HepG2 (cell line): ENCODE results near the gene DPYSL3. TPM values are rescaled to one million over a fixed set of nuclear protein-coding genes. Genes with fewer than 3 reads are reported as not detected.

Experiments
- ATAC-seq: fragments of 200-7000 bp; cut with Tn5 transposase; 3 replicates; pipeline ENCODE4 v1.9.1; 2020; ENCODE audit warnings: mild to moderate bottlenecking, moderate library complexity
- BruUV-seq: library from RNA; stranded (reverse); fragments of 400-500 nt; replicated peaks from 2 replicates; lab custom pipeline; 2021; lab: Mats Ljungman, UMichigan
- CTCF ChIA-PET: fragments of 300-600 bp; formaldehyde crosslinking; extraction: SDS; loops from one replicate; lab custom pipeline; 2021; ENCODE audit warnings: low total read pairs, inconsistent platforms, low intra/inter-chr PET ratio; lab: Yijun Ruan, JAX
- POLR2A ChIA-PET: fragments of 350-600 bp; sonication (Branson Sonifier 250); formaldehyde crosslinking; loops from one replicate; lab custom pipeline; 2020; ENCODE audit warnings: antibody characterized with exemption, inconsistent platforms; lab: Yijun Ruan, JAX
- DNase-seq: peaks from one replicate; pipeline ENCODE4 v3.0.0-alpha.2; 2015; ENCODE audit warnings: low spot score
- FAIRE-seq: peaks from 3 replicates; lab custom pipeline; 2011; peaks lifted over from hg19 to GRCh38; lab: Jason Lieb, UNC
- H2AFZ ChIP-seq: one replicate; pipeline ENCODE4 v1.6.1; 2011; ENCODE audit warnings: low read length, inconsistent platforms
- H3K27ac ChIP-seq: fragments of 300-600 bp; 3 replicates; pipeline ENCODE4 v1.8.0; 2011; ENCODE audit warnings: mixed run types, mild to moderate bottlenecking, mixed read lengths, low read length, inconsistent platforms; ENCODE audit not compliant: insufficient read depth; ENCODE audit errors: extremely low read length
- H3K27me3 ChIP-seq, 2 experiments: fragments of 200-600 bp in 1 of 2; 2 replicates in 1 of 2; 3 replicates in 1 of 2; pipeline versions ENCODE4 v1.6.0 to v1.8.0; 2011; ENCODE audit warnings: low read length in 2 of 2, mild to moderate bottlenecking in 2 of 2, moderate library complexity in 2 of 2, inconsistent platforms in 1 of 2; ENCODE audit not compliant: insufficient read depth in 2 of 2, control insufficient read depth in 1 of 2
- H3K36me3 ChIP-seq, 2 experiments: fragments of 200-600 bp in 1 of 2; replicated peaks in 1 of 2; 2 replicates in 1 of 2; 3 replicates in 1 of 2; pipeline versions ENCODE4 v1.5.1 to v1.8.0; 2011; ENCODE audit warnings: low read length in 2 of 2, inconsistent platforms in 1 of 2; ENCODE audit not compliant: insufficient read depth in 2 of 2, control insufficient read depth in 1 of 2
- H3K4me1 ChIP-seq: 2 replicates; pipeline ENCODE4 v1.5.1; 2012; ENCODE audit warnings: low read length, inconsistent platforms; ENCODE audit not compliant: insufficient read depth
- H3K4me2 ChIP-seq: 2 replicates; pipeline ENCODE4 v1.6.0; 2011; ENCODE audit warnings: low read depth, low read length, inconsistent platforms
- H3K4me3 ChIP-seq, 3 experiments: fragments of 200-600 bp in 1 of 3; sonication (generic), shearing (Covaris generic) in 1 of 3; replicated peaks in 1 of 3; 2 replicates each; pipeline ENCODE4 v1.5.1; 2011 to 2016; ENCODE audit warnings: low read length in 3 of 3, inconsistent platforms in 2 of 3, low read depth in 2 of 3, mild to moderate bottlenecking in 2 of 3, control low read depth in 1 of 3, mixed read lengths in 1 of 3; ENCODE audit not compliant: insufficient read depth in 1 of 3
- H3K79me2 ChIP-seq: one replicate; pipeline ENCODE4 v1.6.1; 2011; ENCODE audit warnings: low read length, inconsistent platforms; ENCODE audit not compliant: insufficient read depth
- H3K9ac ChIP-seq: 2 replicates; pipeline ENCODE4 v1.6.0; 2011; ENCODE audit warnings: mild to moderate bottlenecking, low read depth, low read length, inconsistent platforms; ENCODE audit not compliant: insufficient read depth
- H3K9me3 ChIP-seq: 2 replicates; pipeline ENCODE4 v1.5.1; 2012; ENCODE audit warnings: mild to moderate bottlenecking, low read length
- H4K20me1 ChIP-seq: 2 replicates; pipeline ENCODE4 v1.6.0; 2011; ENCODE audit warnings: inconsistent platforms, mild to moderate bottlenecking, low read length, moderate library complexity; ENCODE audit not compliant: insufficient read depth
- MTF2 ChIP-seq: sonication (generic); formaldehyde crosslinking; IDR thresholded peaks from 2 replicates; pipeline ENCODE4 v1.5.0; 2020; ENCODE audit warnings: missing genetic modification reagents, borderline replicate concordance
- RBAK ChIP-seq: sonication (generic); formaldehyde crosslinking; IDR thresholded peaks from 2 replicates; pipeline ENCODE4 v1.5.1; 2020; ENCODE audit warnings: mild to moderate bottlenecking, missing genetic modification reagents
- ZFP82 ChIP-seq: sonication (generic); formaldehyde crosslinking; IDR thresholded peaks from 2 replicates; pipeline ENCODE4 v1.5.1; 2020; ENCODE audit warnings: mild to moderate bottlenecking, missing genetic modification reagents, borderline replicate concordance
- ZNF160 ChIP-seq: sonication (generic); formaldehyde crosslinking; IDR thresholded peaks from 2 replicates; pipeline ENCODE4 v1.8.0; 2022; ENCODE audit warnings: mild to moderate bottlenecking, inconsistent platforms, missing genetic modification reagents
- ZNF274 ChIP-seq: sonication (generic); formaldehyde crosslinking; IDR thresholded peaks from 2 replicates; pipeline ENCODE4 v1.5.1; 2020; ENCODE audit warnings: mild to moderate bottlenecking, missing genetic modification reagents
- ZNF350 ChIP-seq: sonication (generic); formaldehyde crosslinking; IDR thresholded peaks from 2 replicates; pipeline ENCODE4 v1.4.0; 2020; ENCODE audit warnings: mild to moderate bottlenecking, low read depth, missing genetic modification reagents, borderline replicate concordance
- ZNF569 ChIP-seq: sonication (generic); formaldehyde crosslinking; IDR thresholded peaks from 2 replicates; pipeline ENCODE4 v1.5.0; 2020; ENCODE audit warnings: mild to moderate bottlenecking, missing genetic modification reagents, moderate library complexity, borderline replicate concordance
- ZNF652 ChIP-seq: IDR thresholded peaks from 2 replicates; pipeline ENCODE4 v1.6.1; 2016; ENCODE audit warnings: low read depth, borderline replicate concordance
- ZNF83 ChIP-seq: sonication (generic); formaldehyde crosslinking; IDR thresholded peaks from 2 replicates; pipeline ENCODE4 v1.4.0; 2020; ENCODE audit warnings: missing genetic modification reagents, mild to moderate bottlenecking, borderline replicate concordance
- WGBS: methylation state at CpG from one replicate; pipeline ENCODE4 v1.1.6; 2017; ENCODE audit warnings: low lambda C conversion rate; 5-methylcytosine and 5-hydroxymethylcytosine counted together
- in situ Hi-C: cut with HindIII; loops from 2 replicates; pipeline ENCODE4 v1.10.0; 2017; ENCODE audit warnings: low pct_unique_long_range_greater_than_20kb; ENCODE audit not compliant: extremely low pct_ligation_motif_present
- intact Hi-C: fragments of 100-400 bp; cut with micrococcal nuclease; formaldehyde crosslinking; loops from one replicate; pipeline ENCODE4 v1.10.0; 2022; ENCODE audit not compliant: unreplicated experiment
- polyA plus RNA-seq, 8 experiments: library from polyadenylated mRNA; depleted of rRNA in 3 of 8; stranded (reverse) in 7 of 8; unstranded in 1 of 8; fragments of >200 nt; fragmentation: Illumina TruSeq in 4 of 8; extraction: Trizol in 4 of 8; gene quantifications; 2 replicates each; pipeline versions ENCODE4 v1.2.1 to v1.2.3, GENCODE V29; 2011 to 2016; ENCODE audit warnings: low read depth in 4 of 8, missing spikeins in 1 of 8, mixed read lengths in 1 of 8; ENCODE audit not compliant: insufficient read depth in 1 of 8
- total RNA-seq, 5 experiments: library from RNA; depleted of rRNA; stranded (reverse); fragments of >200 nt; fragmentation: Illumina TruSeq; extraction: Trizol; gene quantifications; 2 replicates each; pipeline ENCODE4 v1.2.3, GENCODE V29; 2016; ENCODE audit warnings: low read depth in 1 of 5
- TF ChIP-seq, protein P1 (sequence below): sonication (generic); formaldehyde crosslinking; IDR thresholded peaks from 2 replicates; pipeline ENCODE4 v1.5.0; 2020; ENCODE audit warnings: mild to moderate bottlenecking, missing genetic modification reagents, moderate library complexity

The DPYSL3 gene
- total and polyA plus RNA-seq, 2 of the 13 experiments (the other 11 are each of a cell fraction or from before 2014, with no cell fraction given), result 0.08 to 0.15 TPM

DNA sequence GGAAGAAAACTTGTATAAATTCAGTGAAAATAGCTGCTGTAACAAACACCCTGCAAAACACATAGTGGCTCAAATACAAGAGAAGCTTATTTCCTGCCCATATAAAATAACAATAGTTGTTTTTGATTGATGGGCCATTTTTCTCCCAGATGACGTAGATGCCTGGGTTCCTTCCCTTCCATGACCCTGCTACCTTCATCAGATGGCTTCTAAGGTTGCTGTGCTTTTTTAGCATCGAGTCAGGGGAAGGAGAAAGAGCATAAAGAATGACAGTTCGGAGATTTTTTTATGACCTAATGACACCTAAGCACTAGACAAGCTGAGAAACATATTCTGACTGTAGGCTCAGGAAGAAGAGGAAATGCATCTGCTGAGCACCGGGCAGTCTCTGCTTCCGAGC lies 34.7 kb upstream of the DPYSL3 start (continued):
- TF ChIP-seq, protein P1, sequence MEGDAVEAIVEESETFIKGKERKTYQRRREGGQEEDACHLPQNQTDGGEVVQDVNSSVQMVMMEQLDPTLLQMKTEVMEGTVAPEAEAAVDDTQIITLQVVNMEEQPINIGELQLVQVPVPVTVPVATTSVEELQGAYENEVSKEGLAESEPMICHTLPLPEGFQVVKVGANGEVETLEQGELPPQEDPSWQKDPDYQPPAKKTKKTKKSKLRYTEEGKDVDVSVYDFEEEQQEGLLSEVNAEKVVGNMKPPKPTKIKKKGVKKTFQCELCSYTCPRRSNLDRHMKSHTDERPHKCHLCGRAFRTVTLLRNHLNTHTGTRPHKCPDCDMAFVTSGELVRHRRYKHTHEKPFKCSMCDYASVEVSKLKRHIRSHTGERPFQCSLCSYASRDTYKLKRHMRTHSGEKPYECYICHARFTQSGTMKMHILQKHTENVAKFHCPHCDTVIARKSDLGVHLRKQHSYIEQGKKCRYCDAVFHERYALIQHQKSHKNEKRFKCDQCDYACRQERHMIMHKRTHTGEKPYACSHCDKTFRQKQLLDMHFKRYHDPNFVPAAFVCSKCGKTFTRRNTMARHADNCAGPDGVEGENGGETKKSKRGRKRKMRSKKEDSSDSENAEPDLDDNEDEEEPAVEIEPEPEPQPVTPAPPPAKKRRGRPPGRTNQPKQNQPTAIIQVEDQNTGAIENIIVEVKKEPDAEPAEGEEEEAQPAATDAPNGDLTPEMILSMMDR, result no peak
- TF ChIP-seq ZNF160 (CRISPR knock-in tag) (no peak), ZNF569 (CRISPR knock-in tag) (no peak)

GRCh38 chr5:147539053-147539452 lies 29.2 kb upstream of the DPYSL3 start:
- Histone ChIP-seq H4K20me1 (no peaks in the 10 kb centered on the region), H3K79me2 (no peaks in the 10 kb centered on the region), H3K27ac (no peak overlapping the region), H3K9ac (no peak overlapping the region), H3K4me3 (no peak overlapping the region), H3K36me3 (no peaks in the 10 kb centered on the region), H3K9me3 (no peaks in the 10 kb centered on the region), H3K4me1 (no peaks in the 10 kb centered on the region), H3K4me2 (no peak overlapping the region), H3K27me3 (no peaks in the 10 kb centered on the region), H2AFZ (no peak overlapping the region)
- BruUV-seq, result no TSS peak
- no peak for DNase-seq
- in situ Hi-C loops, result no loop called here
- 0% methylated on average over 1 of the region's 1 CpG for WGBS
- ChIA-PET CTCF (no interaction called here), POLR2A (no interaction called here)
- no peak for ATAC-seq
- intact Hi-C loops, result no loop called here
- TF ChIP-seq ZFP82 (CRISPR knock-in tag), result no peak
- TF ChIP-seq ZNF83 (CRISPR knock-in tag), result no peak
- TF ChIP-seq ZNF652 (CRISPR knock-in tag), result no peak
- no peak for TF ChIP-seq ZNF274 (CRISPR knock-in tag)
- TF ChIP-seq MTF2 (CRISPR knock-in tag), result no peak
- TF ChIP-seq RBAK (CRISPR knock-in tag), result no peak
- no peak for TF ChIP-seq ZNF350 (CRISPR knock-in tag)
- no peak for FAIRE-seq
